ENCODE results near the gene SOX6. TPM values are rescaled to one million over a fixed set of nuclear protein-coding genes. Genes with fewer than 3 reads are reported as not detected.

Gene SOX6
- total and polyA plus RNA-seq, 2 of the 13 experiments (the other 11 are each of a cell fraction or from before 2014, with no cell fraction given): 2.6 to 11.2 TPM

DNA sequence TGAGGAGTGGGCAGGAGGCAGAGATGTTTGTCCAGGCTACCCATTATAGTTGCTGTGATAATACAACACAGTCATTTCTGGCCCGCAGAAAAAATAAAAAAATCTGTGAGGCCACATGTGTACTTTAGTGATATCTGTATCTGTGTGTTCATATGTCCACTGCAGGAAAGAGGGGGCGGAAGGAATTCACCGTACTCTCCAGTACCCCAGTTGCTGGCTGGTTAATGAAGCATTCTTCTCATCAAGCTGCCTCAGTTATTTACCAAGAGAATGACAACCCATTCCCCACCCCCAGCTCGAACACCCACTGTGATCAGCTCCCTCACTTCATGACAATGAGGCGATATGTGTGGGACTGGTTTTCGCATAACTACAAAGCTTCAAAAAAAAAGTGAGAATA is 309.3 kb downstream of the SOX6 start (continued):
- TF ChIP-seq ZNF615 (CRISPR knock-in tag; IDR thresholded peaks at IDR 0.05; ENCODE audit: borderline replicate concordance) (no peak), SETDB1 (CRISPR knock-in tag; IDR thresholded peaks at IDR 0.05; ENCODE audit: borderline replicate concordance) (no peak), ADNP (CRISPR knock-in tag; IDR thresholded peaks at IDR 0.05) (no peak), PAX8 (CRISPR knock-in tag; IDR thresholded peaks at IDR 0.05; ENCODE audit: borderline replicate concordance) (no peak)

DNA sequence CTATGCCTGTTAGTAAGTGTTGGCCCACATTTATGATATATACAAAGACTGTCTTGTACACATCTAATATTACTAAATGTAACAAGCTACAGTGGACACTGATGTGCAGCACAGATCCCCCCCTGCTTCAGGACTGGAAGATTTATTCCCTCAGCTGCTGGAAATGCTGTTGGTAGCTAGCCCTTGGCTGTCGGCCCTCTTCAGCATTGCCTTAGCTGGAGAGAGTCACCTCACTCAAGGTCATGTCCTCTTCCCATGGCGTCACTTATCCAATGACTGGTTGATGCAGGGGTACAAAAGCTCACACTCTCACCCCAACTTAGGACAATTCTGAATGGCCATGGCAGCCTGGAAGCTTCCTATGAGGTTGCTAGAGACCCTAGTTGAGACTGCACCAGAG is 312.7 kb downstream of the SOX6 start:
- Histone ChIP-seq H3K27me3 (ENCODE audit: control insufficient read depth in 1 of 2, insufficient read depth in 2 of 2, low read length in 2 of 2) (no peaks in the 10 kb centered on the region), H3K27ac (ENCODE audit: extremely low read length, insufficient read depth, low read length) (no peak overlapping the region), H3K4me1 (ENCODE audit: insufficient read depth, low read length) (no peaks in the 10 kb centered on the region), H3K9me3 (ENCODE audit: low read length) (no peaks in the 10 kb centered on the region), H2AFZ (ENCODE audit: low read length) (no peak overlapping the region), H3K9ac (ENCODE audit: insufficient read depth, low read depth, low read length) (no peak overlapping the region), H3K4me3 (replicated peaks in 1 of 3; ENCODE audit: insufficient read depth in 1 of 3, low read depth in 2 of 3, low read length in 3 of 3) (no peak overlapping the region), H4K20me1 (ENCODE audit: insufficient read depth, low read length) (no peaks in the 10 kb centered on the region), H3K36me3 (replicated peaks in 1 of 2; ENCODE audit: control insufficient read depth in 1 of 2, insufficient read depth in 2 of 2, low read length in 2 of 2) (no peaks in the 10 kb centered on the region), H3K4me2 (ENCODE audit: low read depth, low read length) (no peak overlapping the region), H3K79me2 (ENCODE audit: insufficient read depth, low read length) (no peaks in the 10 kb centered on the region)
- in situ Hi-C loops (cut with HindIII; ENCODE audit: extremely low pct_ligation_motif_present, low pct_unique_long_range_greater_than_20kb): no loop called here
- CTCF ChIA-PET (ENCODE audit: low intra/inter-chr PET ratio, low total read pairs): no interaction called here
- 37% methylated on average over 2 of the region's 2 CpGs for WGBS (ENCODE audit: low lambda C conversion rate)
- FAIRE-seq: no peak
- BruUV-seq (replicated peaks): no TSS peak
- ATAC-seq: no peak
- TF ChIP-seq, protein P1, sequence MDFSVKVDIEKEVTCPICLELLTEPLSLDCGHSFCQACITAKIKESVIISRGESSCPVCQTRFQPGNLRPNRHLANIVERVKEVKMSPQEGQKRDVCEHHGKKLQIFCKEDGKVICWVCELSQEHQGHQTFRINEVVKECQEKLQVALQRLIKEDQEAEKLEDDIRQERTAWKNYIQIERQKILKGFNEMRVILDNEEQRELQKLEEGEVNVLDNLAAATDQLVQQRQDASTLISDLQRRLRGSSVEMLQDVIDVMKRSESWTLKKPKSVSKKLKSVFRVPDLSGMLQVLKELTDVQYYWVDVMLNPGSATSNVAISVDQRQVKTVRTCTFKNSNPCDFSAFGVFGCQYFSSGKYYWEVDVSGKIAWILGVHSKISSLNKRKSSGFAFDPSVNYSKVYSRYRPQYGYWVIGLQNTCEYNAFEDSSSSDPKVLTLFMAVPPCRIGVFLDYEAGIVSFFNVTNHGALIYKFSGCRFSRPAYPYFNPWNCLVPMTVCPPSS (IDR thresholded peaks at IDR 0.05): no peak
- no peak for TF ChIP-seq TAF1 (CRISPR knock-in tag; IDR thresholded peaks at IDR 0.05)
- TF ChIP-seq ZNF547 (CRISPR knock-in tag; IDR thresholded peaks at IDR 0.05): no peak
- TF ChIP-seq NR2F1 (CRISPR knock-in tag; IDR thresholded peaks at IDR 0.05): no peak
- TF ChIP-seq FOXK1 (CRISPR knock-in tag; IDR thresholded peaks at IDR 0.05; ENCODE audit: borderline replicate concordance, low read depth): no peak
- TF ChIP-seq ZNF777 (CRISPR knock-in tag; IDR thresholded peaks at IDR 0.05): no peak
- TF ChIP-seq ZFP90 (CRISPR knock-in tag; IDR thresholded peaks at IDR 0.05; ENCODE audit: borderline replicate concordance): no peak
- TF ChIP-seq EHMT2 (IDR thresholded peaks at IDR 0.05; ENCODE audit: borderline replicate concordance, low read depth, low read length): no peak
- no peak for TF ChIP-seq THYN1 (CRISPR knock-in tag; IDR thresholded peaks at IDR 0.05; ENCODE audit: borderline replicate concordance, low read depth)
- no peak for TF ChIP-seq ARNT2 (CRISPR knock-in tag; IDR thresholded peaks at IDR 0.05; ENCODE audit: low read depth)
- no peak for DNase-seq (ENCODE audit: low spot score)
- POLR2A ChIA-PET: no interaction called here
- intact Hi-C loops (cut with micrococcal nuclease; ENCODE audit: unreplicated experiment): loop anchor here (10.0 kb wide), 1 partner anchor 561 kb away; no protein-coding TSS in a partner anchor
